Spleen (tissue), 11 donors: Measurements from ENCODE around the gene EGFLAM. TPM values are rescaled to one million over a fixed set of nuclear protein-coding genes. Genes with fewer than 3 reads are reported as not detected.

Experiments
- DNase-seq: peaks from one replicate; pipeline ENCODE4 v3.0.0-alpha.2; 2020
- H3K27ac ChIP-seq, 8 donors: fragments of 200-600 bp; sonication (generic) in 7 of 8; 1 replicate in 4 of 8; 2 replicates in 4 of 8; pipeline versions ENCODE4 v1.5.0 to v1.8.0; 2016 to 2021; ENCODE audit warnings: inconsistent platforms in 4 of 8, mild to moderate bottlenecking in 4 of 8, moderate library complexity in 1 of 8
- H3K27me3 ChIP-seq, 7 donors: fragments of 200-600 bp; sonication (generic) in 6 of 7; replicated peaks in 1 of 7; 1 replicate in 4 of 7; 2 replicates in 3 of 7; pipeline versions ENCODE4 v1.5.0 to v1.8.0; 2016 to 2021; ENCODE audit warnings: inconsistent platforms in 3 of 7, mild to moderate bottlenecking in 1 of 7
- H3K36me3 ChIP-seq, 6 donors: fragments of 200-600 bp; sonication (generic) in 5 of 6; 1 replicate in 4 of 6; 2 replicates in 2 of 6; pipeline versions ENCODE4 v1.5.0 to v1.8.0; 2016 to 2021; ENCODE audit warnings: inconsistent platforms in 2 of 6
- H3K4me1 ChIP-seq, 6 donors: fragments of 200-600 bp; sonication (generic) in 5 of 6; 1 replicate in 3 of 6; 2 replicates in 3 of 6; pipeline versions ENCODE4 v1.5.0 to v1.8.0; 2016 to 2021; ENCODE audit warnings: inconsistent platforms in 3 of 6
- H3K4me3 ChIP-seq, 8 donors: fragments of 200-600 bp; sonication (generic) in 7 of 8; 1 replicate in 4 of 8; 2 replicates in 4 of 8; pipeline versions ENCODE4 v1.5.0 to v1.8.0; 2016 to 2021; ENCODE audit warnings: inconsistent platforms in 4 of 8, mild to moderate bottlenecking in 4 of 8, moderate library complexity in 2 of 8
- H3K9me3 ChIP-seq, 8 donors: fragments of 200-600 bp; sonication (generic) in 7 of 8; 1 replicate in 4 of 8; 2 replicates in 4 of 8; pipeline versions ENCODE4 v1.5.0 to v1.8.0; 2016 to 2021; ENCODE audit warnings: inconsistent platforms in 4 of 8
- CTCF ChIP-seq, 11 experiments: fragments of 200-600 bp in 7 of 11; fragments of 450-650 bp in 4 of 11; sonication (generic) in 4 of 11; IDR thresholded peaks in 8 of 11; conservative IDR thresholded peaks in 3 of 11; 1 replicate in 7 of 11; 2 replicates in 4 of 11; pipeline versions ENCODE4 v1.4.0 to v1.8.0; 2016 to 2021; ENCODE audit warnings: antibody characterized with exemption in 11 of 11, inconsistent platforms in 4 of 11, mild to moderate bottlenecking in 1 of 11
- POLR2A ChIP-seq, 3 donors: fragments of 450-650 bp; IDR thresholded peaks; one replicate each; pipeline ENCODE4 v1.5.1; 2017; ENCODE audit warnings: antibody characterized with exemption in 3 of 3, mild to moderate bottlenecking in 1 of 3
- POLR2AphosphoS5 ChIP-seq, 3 donors: sonication (generic); formaldehyde crosslinking; IDR thresholded peaks; one replicate each; pipeline ENCODE4 v1.5.1; 2017; ENCODE audit warnings: antibody characterized with exemption in 3 of 3
- WGBS, 5 donors: extraction: QIAGEN DNeasy Blood & Tissue Kit in 3 of 5; methylation state at CpG; one replicate each; pipeline versions ENCODE4 v1.1.5 to v1.1.7; 2013 to 2018; 5-methylcytosine and 5-hydroxymethylcytosine counted together
- intact Hi-C: fragments of 100-400 bp; cut with DNase I; formaldehyde crosslinking; loops from one replicate; pipeline ENCODE4 v1.15.0; 2023; ENCODE audit warnings: low total_unique reads
- polyA plus RNA-seq, 3 donors: library from polyadenylated mRNA; stranded (reverse); fragments of 200-250 nt; gene quantifications; one replicate each; pipeline ENCODE4 v1.2.1, GENCODE V29; 2013
- total RNA-seq, 7 donors: library from RNA; depleted of rRNA in 3 of 7; stranded (reverse); fragments of >200 nt in 3 of 7; fragmentation: NEBNext Ultra II Directional in 4 of 7; extraction: Animal tissue kit (Norgen Biotek cat#: 25700) in 4 of 7; gene quantifications; one replicate each; pipeline versions ENCODE4 v1.1.0 to v1.2.1, GENCODE V29; 2016 to 2021
- donor health status: healthy with polysubstance abuse.
- donor health status: DM: no; HTN: no; CAD: no; lungs with moderate emphysema.
- donor health status: DM: no; HTN: no; CAD: no.
- donor health status: Bipolar disorder and iron deficiency.
- donor health status: healthy.
- donor health status: DM: no; HTN: no; CAD: no.
- donor health status: DM: yes; HTN: yes; CAD: no.

The EGFLAM gene
- total and polyA plus RNA-seq, 10 donors, result 6.0 to 16.8 (median 10.9) TPM

DNA sequence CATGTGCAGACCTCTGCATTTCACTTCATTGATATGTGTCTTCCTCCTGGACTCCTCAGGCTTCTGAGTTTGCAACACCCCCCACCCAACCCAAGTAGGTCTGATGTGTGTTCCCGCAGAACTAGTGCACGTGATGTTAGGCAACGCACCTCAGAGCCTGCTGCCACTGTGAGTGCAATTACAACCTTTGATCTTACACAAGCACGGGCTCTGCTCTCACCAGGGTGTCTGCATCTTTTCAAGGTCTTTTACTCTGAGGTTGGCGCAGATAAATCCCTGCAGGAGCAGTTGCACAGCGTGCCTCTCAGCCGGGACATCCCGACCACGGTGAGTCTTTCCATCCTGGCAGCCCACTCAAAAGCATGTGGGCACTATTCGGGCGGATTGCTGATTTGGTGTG lies 80.1 kb downstream of the EGFLAM start:
- TF ChIP-seq CTCF (IDR thresholded peaks at IDR 0.05 in 8 of 11, conservative IDR thresholded peaks at IDR 0.05 in 3 of 11) (no peak), POLR2A (IDR thresholded peaks at IDR 0.05) (no peak), POLR2AphosphoS5 (IDR thresholded peaks at IDR 0.05) (no peak)
- 55 to 69% (median 63%) methylated on average over 11 of the region's 11 CpGs for WGBS, 5 donors
- no peak overlapping the region for H3K27ac ChIP-seq
- H3K27me3 ChIP-seq, result peaks cover 0 to 10% (median 0%) of the 10 kb centered on the region in 7 donors
- H3K9me3 ChIP-seq, result no peaks in the 10 kb centered on the region
- H3K36me3 ChIP-seq, result no peaks in the 10 kb centered on the region
- no peak for DNase-seq
- intact Hi-C loops, result no loop called here
- no peak overlapping the region for H3K4me3 ChIP-seq
- no peaks in the 10 kb centered on the region for H3K4me1 ChIP-seq

- no peaks in the 10 kb centered on the region for H3K4me1 ChIP-seq
- no peaks in the 10 kb centered on the region for H3K36me3 ChIP-seq
- no peak overlapping the region for H3K27ac ChIP-seq
- peaks cover 0 to 16% (median 0%) of the 10 kb centered on the region in 7 donors for H3K27me3 ChIP-seq
- no peak overlapping the region for H3K4me3 ChIP-seq
- 50 to 71% (median 57%) methylated on average over 3 of the region's 3 CpGs for WGBS, 5 donors
- H3K9me3 ChIP-seq, result no peaks in the 10 kb centered on the region
- intact Hi-C loops, result no loop called here
- TF ChIP-seq CTCF (IDR thresholded peaks at IDR 0.05 in 8 of 11, conservative IDR thresholded peaks at IDR 0.05 in 3 of 11) (no peak), POLR2AphosphoS5 (IDR thresholded peaks at IDR 0.05) (no peak), POLR2A (IDR thresholded peaks at IDR 0.05) (no peak)
- no peak for DNase-seq
Observed at GRCh38 chr5:38339446-38339845, 81.1 kb downstream of the EGFLAM start.

GRCh38 chr5:38341056-38341455 lies 82.7 kb downstream of the EGFLAM start:
- no peak for TF ChIP-seq CTCF (IDR thresholded peaks at IDR 0.05 in 8 of 11, conservative IDR thresholded peaks at IDR 0.05 in 3 of 11)
- H3K4me1 ChIP-seq, result no peaks in the 10 kb centered on the region
- H3K27me3 ChIP-seq, result peaks cover 0 to 16% (median 0%) of the 10 kb centered on the region in 7 donors
- no peak overlapping the region for H3K4me3 ChIP-seq
- H3K27ac ChIP-seq, result no peak overlapping the region
- no peak for DNase-seq
- H3K9me3 ChIP-seq, result no peaks in the 10 kb centered on the region
- H3K36me3 ChIP-seq, result no peaks in the 10 kb centered on the region
- intact Hi-C loops, result no loop called here
- 83 to 88% (median 87%) methylated on average over 5 of the region's 5 CpGs for WGBS, 5 donors

DNA sequence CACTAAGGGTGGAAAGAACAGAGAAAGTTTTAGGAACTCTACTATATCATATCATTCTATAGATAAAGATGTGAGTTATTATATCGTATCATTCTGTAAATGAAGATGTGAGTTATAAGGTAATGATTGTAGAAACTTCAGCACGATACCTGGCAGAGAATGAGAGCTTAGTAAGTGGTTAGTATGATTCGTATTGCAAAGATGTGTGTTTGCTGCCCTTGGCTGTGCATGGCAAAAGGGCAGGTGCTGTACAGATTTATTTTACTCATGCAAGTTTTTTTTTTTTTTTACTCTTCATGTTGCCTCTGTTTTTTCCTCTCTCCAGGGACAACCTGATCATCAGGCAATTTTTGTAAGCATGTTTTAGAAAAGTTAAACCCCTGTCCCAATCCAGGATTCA lies 83.3 kb downstream of the EGFLAM start:
- intact Hi-C loops, result no loop called here
- H3K36me3 ChIP-seq, result no peaks in the 10 kb centered on the region

More for the DNA sequence above, 83.3 kb downstream of the EGFLAM start:
- TF ChIP-seq CTCF (IDR thresholded peaks at IDR 0.05 in 8 of 11, conservative IDR thresholded peaks at IDR 0.05 in 3 of 11) (no peak), POLR2A (IDR thresholded peaks at IDR 0.05) (no peak), POLR2AphosphoS5 (IDR thresholded peaks at IDR 0.05) (no peak)
- Histone ChIP-seq H3K27ac (no peak overlapping the region), H3K4me1 (no peaks in the 10 kb centered on the region), H3K4me3 (no peak overlapping the region), H3K9me3 (no peaks in the 10 kb centered on the region), H3K27me3 (peaks cover 0 to 16% (median 0%) of the 10 kb centered on the region in 7 donors)
- WGBS, 5 donors, result 82 to 91% (median 89%) methylated on average over 3 of the region's 3 CpGs
- DNase-seq, result no peak
